ENCODE results near the gene INHA.

INHA gene

GRCh38 chr2:219540784-219541504 is 31.2 kb upstream of the INHA start:
- DNase-seq (ENCODE audit: low spot score), result no peak

DNA sequence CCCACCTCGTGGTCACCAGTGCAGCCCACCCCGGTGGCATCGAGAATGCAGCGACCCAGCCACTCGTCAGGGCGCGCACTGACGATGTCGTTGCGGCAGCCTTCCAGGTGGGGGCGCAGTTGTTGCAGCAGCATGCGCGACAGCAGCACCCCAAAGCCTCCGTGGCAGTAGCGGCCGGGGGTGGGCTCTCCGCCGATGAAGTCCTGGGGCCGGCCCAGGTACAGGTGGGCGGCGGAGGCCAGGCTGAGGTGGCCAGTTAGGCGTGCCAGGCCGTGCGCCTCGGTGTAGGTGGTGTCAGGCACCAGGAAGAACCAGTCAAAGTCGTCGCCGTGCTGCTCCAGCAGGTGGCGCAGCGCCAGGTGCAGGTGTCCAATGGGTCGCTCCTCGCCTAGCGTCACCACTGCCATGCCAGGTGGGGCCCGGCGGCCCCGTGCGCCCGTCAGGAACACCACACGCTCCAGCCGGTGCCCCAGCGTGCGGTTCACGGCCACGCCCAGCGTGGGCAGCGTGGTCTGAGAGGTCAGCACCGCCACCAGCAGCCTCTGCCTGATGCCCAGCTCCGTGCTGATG is 30.4 kb upstream of the INHA start:
- DNase-seq (ENCODE audit: low spot score), result peak; percentile 84

- DNase-seq (ENCODE audit: low spot score), result no peak
Observed at GRCh38 chr2:219542931-219543595, 29.0 kb upstream of the INHA start.

- DNase-seq (ENCODE audit: low spot score), result peak; percentile 99
Observed at GRCh38 chr2:219543596-219544358, 28.3 kb upstream of the INHA start, which contains the start of the genes CHPF and TMEM198. Gene CHPF (minus strand): TSS chr2:219543809. CDS start chr2:219543538, 271 bp downstream. Gene TMEM198 (plus strand): TSS chr2:219544028. CDS start chr2:219544728, 700 bp downstream.

- no peak for DNase-seq (ENCODE audit: low spot score)
Observed at GRCh38 chr2:219544567-219544966, 27.5 kb upstream of the INHA start.

DNA sequence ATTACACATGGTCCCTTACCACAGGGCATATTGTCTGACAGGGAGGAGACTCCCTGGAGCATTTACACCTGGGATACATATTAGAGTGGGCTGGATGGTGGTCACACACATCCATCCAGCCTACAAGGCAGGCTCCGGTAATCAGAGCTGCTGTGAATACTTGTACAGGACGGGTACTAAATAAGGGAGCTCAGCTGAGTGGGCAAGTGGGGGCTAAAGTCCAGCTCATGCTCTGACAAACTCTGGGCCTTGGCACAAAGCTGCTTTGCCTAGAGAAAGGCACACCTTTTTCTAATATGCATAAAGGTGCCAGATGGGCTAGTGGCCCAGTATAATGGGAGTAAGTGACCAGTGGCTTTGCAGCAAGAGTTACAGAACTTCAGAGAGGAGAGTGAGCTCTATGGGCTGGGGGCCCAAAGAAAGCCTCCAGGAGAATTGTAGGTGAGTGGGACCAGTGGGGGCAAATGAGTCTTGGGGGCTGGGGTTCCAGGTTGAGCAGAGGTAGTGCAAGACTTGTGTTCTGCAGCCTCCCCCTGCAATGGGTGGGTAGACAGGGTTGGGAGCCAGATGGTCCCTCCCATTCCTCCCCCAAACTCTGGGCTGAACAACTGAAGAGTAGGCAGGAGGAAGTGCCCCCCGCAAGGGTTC is 26.7 kb upstream of the INHA start:
- no peak for DNase-seq (ENCODE audit: low spot score)

DNA sequence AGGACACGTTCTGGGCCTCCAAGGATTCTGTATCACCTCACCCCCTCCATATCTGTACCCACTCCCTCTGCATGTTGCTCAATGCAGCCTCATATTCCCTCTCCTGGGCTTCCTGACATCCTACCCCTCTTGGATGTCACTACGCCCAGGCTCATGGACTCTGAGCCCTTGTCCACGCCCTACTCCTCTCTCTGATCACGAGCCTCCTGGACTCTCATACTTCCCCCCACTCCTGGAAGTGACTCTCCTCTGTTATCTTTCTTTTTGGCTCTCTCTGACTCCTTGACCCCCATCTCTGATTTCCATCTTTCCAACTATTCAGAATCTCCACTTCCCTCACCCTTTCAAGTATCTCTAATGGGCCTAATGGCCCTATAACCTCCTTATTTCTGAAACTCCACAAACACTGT is 26.2 kb upstream of the INHA start:
- DNase-seq (ENCODE audit: low spot score), result no peak

DNA sequence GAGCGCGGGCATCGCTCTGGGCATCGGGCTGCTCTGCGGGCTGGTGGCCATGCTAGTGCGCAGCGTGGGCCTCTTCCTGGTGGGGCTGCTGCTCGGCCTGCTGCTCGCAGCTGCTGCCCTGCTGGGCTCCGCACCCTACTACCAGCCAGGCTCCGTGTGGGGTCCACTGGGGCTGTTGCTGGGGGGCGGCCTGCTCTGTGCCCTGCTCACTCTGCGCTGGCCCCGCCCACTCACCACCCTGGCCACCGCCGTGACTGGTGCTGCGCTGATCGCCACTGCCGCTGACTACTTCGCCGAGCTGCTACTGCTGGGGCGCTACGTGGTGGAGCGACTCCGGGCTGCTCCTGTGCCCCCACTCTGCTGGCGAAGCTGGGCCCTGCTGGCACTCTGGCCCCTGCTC is 24.5 kb upstream of the INHA start:
- DNase-seq (ENCODE audit: low spot score), result no peak

DNA sequence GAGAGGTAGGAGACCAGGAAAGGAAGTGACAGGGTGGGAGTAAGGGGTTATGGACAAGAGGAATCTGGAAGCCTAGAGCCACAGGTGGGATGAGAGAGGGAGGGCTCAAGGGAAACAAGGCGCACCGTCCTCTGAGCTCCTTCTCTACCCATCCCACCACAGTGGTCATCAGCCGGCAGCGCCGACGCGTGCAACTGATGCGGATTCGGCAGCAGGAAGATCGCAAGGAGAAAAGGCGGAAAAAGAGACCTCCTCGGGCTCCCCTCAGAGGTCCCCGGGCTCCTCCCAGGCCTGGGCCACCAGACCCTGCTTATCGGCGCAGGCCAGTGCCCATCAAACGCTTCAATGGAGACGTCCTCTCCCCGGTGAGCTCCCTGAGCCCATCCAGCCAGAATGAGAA is 23.1 kb upstream of the INHA start:
- DNase-seq (ENCODE audit: low spot score), result no peak

GRCh38 chr2:219549619-219550018 is 22.5 kb upstream of the INHA start:
- DNase-seq (ENCODE audit: low spot score), result no peak

- no peak for DNase-seq (ENCODE audit: low spot score)
Observed at GRCh38 chr2:219551441-219552381, 20.4 kb upstream of the INHA start.

DNA sequence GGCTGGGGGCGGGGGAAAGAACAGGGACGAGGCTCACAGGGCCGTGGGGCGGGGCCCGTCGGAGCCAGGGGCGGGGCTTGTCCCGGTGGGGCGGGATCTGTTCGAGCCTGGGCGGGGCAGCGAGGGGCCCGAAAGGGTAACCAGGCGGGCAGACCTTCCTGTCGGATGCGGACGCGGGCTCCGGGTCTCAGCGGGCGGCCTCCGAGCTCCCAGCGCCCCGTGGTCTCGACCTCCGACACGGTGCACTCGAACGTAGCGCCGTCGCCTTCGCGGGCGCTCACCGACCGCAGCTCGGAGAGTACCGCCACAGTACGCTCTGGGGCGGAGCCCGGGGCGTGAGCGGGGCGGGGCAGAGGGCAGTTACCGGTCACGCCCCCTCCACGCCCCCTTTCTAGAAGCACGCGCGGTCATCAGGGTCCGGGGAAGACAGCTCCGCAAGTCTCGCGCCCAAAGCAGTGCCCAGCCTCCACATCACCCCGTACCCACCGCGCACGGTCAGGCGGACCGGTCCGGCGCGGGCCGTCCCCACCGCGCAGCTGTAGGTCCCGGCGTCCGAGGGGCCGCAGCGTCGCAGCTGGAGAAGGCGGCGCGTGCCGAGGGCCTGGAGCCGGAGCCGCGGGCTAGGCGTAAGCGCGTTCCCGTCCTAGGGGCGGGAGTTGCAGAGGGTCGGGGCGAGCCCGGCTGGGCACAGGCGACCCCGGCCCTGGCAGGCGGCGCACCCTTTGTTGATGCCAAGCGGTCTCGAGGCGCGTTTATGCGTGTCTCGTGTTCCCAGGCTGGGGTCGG is 19.5 kb upstream of the INHA start:
- DNase-seq (ENCODE audit: low spot score), result peak; percentile 92

DNA sequence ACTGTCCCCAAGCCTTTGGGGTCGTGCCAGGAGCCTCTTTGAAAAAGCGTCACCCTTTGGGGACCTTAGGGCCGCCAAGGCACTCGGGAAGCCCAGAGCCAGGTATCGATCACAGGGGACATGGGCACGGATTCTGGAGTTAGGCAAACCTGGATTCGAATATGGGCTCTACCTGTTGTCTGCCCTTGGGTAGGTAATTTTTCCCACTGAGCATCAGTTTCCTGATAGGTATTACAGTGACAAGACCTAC is 19.0 kb upstream of the INHA start:
- no peak for DNase-seq (ENCODE audit: low spot score)

- DNase-seq (ENCODE audit: low spot score), result no peak
Observed at GRCh38 chr2:219553463-219553963, 18.6 kb upstream of the INHA start.

DNA sequence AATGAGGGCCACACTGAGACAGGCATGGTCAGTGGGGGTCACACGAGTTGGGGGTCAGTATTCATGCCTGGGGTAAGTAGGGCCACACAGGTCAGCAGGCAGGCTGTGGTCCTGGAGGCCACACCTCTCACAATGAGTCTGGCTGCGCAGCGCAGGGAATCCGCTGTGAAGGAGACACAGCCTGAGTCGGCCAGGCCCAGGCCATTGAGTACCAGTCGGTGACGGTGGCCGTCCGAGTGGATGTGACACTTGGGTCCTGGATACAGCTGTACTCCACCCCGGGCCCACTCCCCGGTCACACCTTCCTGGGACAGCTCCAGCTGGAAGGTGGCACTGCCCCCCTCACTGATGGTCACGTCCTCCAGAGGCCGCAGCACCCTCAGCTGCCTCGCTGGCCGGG is 17.8 kb upstream of the INHA start:
- no peak for DNase-seq (ENCODE audit: low spot score)

DNA sequence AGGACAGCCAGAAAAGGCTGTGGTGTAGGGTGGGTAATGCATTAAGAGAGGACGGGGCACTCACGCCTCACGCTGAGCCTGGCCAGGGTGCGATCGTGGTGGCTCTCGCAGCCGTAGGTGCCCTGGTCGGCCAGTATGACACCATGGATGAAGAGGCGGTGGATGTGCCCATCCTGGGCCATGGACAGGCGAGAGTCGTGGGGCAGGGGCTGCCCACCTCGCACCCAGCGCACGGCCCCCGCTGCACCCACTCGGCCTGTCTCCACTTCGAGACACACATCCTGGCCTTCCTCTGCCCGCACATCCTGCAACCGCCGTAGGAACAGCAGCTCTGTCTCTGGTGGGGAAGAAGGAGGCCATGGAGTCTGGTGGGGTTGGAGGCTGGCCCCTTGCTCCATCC is 16.2 kb upstream of the INHA start:
- no peak for DNase-seq (ENCODE audit: low spot score)

GRCh38 chr2:219556413-219556812 is 15.7 kb upstream of the INHA start:
- DNase-seq (ENCODE audit: low spot score), result no peak

- no peak for DNase-seq (ENCODE audit: low spot score)
Observed at GRCh38 chr2:219557320-219557719, 14.8 kb upstream of the INHA start.

- no peak for DNase-seq (ENCODE audit: low spot score)
Observed at GRCh38 chr2:219557791-219558785, 14.0 kb upstream of the INHA start.

Measured in left forelimb (tissue), 1 donor.